ACC112 (cell line): Measurements from ENCODE around the gene DMAC1.
A peak's percentile ranks its signal among the peaks of the same experiment; 100 is the strongest.

Experiments used
- H2AFZ ChIP-seq: fragments of 200-600 bp; sonication (generic); one replicate; pipeline ENCODE4 v1.6.0; 2017; ENCODE audit warnings: antibody characterized with exemption, low read length; ENCODE audit not compliant: unreplicated experiment
- H3K27ac ChIP-seq: fragments of 200-600 bp; sonication (generic); 2 replicates; pipeline ENCODE4 v1.5.1; 2014; ENCODE audit warnings: low read depth, mild to moderate bottlenecking, antibody characterized with exemption, low read length, moderate library complexity
- H3K27me3 ChIP-seq: fragments of 200-600 bp; sonication (generic); 2 replicates; pipeline ENCODE4 v1.6.1; 2014; ENCODE audit warnings: mild to moderate bottlenecking, antibody characterized with exemption, low read length, moderate library complexity, mixed read lengths; ENCODE audit not compliant: insufficient read depth
- H3K36me3 ChIP-seq: fragments of 200-600 bp; sonication (generic); 2 replicates; pipeline ENCODE4 v1.6.1; 2016; ENCODE audit warnings: mild to moderate bottlenecking, antibody characterized with exemption, low read length, moderate library complexity, mixed read lengths; ENCODE audit not compliant: insufficient read depth
- H3K4me1 ChIP-seq: fragments of 200-600 bp; sonication (generic); one replicate; pipeline ENCODE4 v1.6.1; 2016; ENCODE audit warnings: low read length, mixed read lengths; ENCODE audit not compliant: insufficient read depth, unreplicated experiment, control insufficient read depth
- H3K4me3 ChIP-seq: fragments of 200-600 bp; sonication (generic); 2 replicates; pipeline ENCODE4 v1.5.1; 2014; ENCODE audit warnings: mild to moderate bottlenecking, low read depth, low read length
- H3K79me2 ChIP-seq: fragments of 200-600 bp; sonication (generic); one replicate; pipeline ENCODE4 v1.6.0; 2016; ENCODE audit warnings: low read length; ENCODE audit not compliant: control insufficient read depth, unreplicated experiment, insufficient read depth

Gene DMAC1, protein sequence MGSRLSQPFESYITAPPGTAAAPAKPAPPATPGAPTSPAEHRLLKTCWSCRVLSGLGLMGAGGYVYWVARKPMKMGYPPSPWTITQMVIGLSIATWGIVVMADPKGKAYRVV

DNA sequence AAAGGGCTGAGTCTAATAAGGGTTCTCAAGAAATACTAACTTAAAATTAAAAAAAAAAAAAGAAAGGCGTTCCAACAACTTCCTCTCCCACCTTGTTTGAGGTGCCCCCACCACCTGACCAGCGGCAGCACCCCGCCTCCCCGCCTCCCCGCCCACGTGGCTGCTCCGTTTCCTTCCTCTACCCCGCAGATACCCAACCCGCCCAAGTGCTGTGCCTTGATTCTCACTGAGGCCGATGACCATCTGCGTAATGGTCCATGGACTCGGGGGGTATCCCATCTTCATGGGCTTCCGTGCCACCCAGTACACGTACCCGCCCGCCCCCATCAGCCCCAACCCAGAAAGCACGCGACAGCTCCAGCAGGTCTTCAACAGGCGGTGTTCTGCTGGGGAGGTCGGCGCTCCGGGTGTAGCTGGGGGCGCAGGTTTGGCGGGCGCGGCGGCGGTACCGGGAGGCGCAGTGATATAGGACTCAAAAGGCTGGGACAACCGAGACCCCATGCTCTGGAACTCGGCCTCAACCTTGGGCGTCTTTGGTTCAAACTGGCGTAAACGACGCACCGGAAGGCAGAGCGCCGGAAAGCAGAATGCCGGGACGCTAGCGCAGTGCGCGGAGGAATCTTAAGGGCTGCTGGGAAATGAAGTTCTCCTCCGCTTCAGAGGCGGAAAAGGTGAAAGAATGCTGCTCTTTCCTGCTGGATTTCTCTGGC is at the start of gene DMAC1:
DMAC1 (minus strand) TSS at position 545 of the 710 bp plus-strand sequence; CDS start at position 501, 44 bp downstream.
- no peaks in the 10 kb centered on the region for H3K27me3 ChIP-seq
- H3K27ac ChIP-seq, result peak within 1 kb of the TSS; percentile 36; the same call in 1 of the 2 replicates
- peak within 1 kb of the TSS; percentile 94 for H2AFZ ChIP-seq
- peaks cover 16% of the 10 kb centered on the region for H3K36me3 ChIP-seq
- H3K79me2 ChIP-seq, result peaks cover 17% of the 10 kb centered on the region
- peaks cover 12% of the 10 kb centered on the region for H3K4me1 ChIP-seq
- peak within 1 kb of the TSS; percentile 93 for H3K4me3 ChIP-seq

DNA sequence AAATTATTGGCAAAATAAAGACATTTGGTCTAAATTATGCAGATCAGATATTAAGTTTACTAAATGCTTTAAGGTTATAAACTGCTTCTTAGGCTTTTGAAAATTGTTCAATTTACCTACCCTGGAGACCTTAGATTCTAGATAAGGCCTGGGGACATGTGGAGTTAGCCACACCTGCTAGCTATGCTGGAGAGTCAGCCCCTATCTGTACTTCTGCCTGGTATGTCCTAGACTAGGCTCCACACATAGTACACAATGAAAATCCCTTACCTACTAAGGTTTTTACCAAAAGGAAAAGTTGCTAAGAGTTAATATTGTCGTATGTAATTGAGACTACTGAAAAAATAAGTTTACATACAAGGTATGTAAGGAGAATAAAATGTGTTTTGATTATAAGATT is 49.8 kb upstream of the DMAC1 start:
- Histone ChIP-seq H3K4me1 (no peaks in the 10 kb centered on the region), H3K27ac (no peak overlapping the region), H3K27me3 (no peaks in the 10 kb centered on the region), H2AFZ (no peak overlapping the region), H3K79me2 (no peaks in the 10 kb centered on the region), H3K4me3 (no peak overlapping the region), H3K36me3 (no peaks in the 10 kb centered on the region)

DNA sequence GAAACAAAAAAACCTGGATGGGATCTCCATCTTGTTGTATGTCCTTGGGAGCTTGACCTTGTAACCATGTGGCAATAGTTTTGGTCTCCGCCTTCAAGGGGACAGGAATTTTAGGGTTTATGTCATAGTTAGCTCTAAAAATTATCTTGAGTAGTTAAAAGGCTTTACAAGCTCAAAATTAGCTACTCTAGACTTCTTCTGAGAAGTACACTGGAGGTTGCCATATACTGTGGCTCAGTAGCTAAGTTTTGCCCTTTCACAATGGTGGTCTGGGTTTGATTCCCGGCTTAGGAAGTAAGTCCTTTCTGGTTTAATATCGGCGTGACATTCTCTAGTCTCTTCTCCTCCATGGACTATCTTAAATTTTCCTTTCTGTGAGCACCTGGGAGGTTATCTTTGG is 48.9 kb upstream of the DMAC1 start:
- no peak overlapping the region for H2AFZ ChIP-seq
- H3K4me1 ChIP-seq, result no peaks in the 10 kb centered on the region
- H3K36me3 ChIP-seq, result no peaks in the 10 kb centered on the region
- H3K79me2 ChIP-seq, result no peaks in the 10 kb centered on the region
- H3K27ac ChIP-seq, result no peak overlapping the region
- no peaks in the 10 kb centered on the region for H3K27me3 ChIP-seq
- no peak overlapping the region for H3K4me3 ChIP-seq

DNA sequence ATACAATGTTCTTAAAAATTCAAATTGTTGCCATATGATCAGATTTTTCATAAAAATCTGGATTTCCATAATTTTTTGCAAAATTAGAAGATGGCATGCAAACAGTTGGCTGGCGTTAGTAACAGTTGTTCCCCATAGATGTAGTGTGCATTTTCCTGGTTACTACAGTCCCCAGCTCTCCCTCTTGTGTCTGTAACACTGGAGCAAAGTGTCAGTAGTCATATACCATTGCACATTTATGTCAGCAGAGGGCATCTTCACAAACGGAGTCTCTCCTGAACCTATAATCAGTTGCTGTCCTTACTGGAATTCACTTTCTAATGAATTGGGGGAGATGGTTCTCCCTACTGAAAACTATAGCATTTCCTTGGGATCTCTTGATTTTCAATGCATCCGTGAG is 44.7 kb upstream of the DMAC1 start:
- no peak overlapping the region for H3K4me3 ChIP-seq
- no peak overlapping the region for H2AFZ ChIP-seq
- no peak overlapping the region for H3K27ac ChIP-seq
- no peaks in the 10 kb centered on the region for H3K27me3 ChIP-seq
- no peaks in the 10 kb centered on the region for H3K36me3 ChIP-seq
- H3K79me2 ChIP-seq, result no peaks in the 10 kb centered on the region
- H3K4me1 ChIP-seq, result no peaks in the 10 kb centered on the region

DNA sequence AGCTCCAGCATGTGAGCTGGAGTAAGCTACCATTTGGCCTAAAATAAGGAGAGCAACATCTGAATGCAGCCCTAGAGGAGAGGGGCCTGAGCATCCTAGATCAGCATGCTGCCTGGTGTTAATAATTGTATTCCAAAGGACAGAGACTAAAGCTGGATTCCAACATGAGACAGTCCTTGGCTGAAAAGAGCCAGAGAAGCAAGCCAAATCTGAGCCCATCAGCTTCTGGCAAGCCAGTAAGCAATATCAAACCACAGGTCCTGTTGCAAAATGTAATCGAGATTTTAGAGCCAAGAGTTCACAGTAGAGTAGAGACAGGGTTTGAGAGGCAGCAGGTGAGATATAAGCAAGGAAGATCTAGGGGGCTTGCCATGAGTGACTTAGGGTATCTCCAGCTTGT is 42.3 kb upstream of the DMAC1 start:
- Histone ChIP-seq H3K79me2 (no peaks in the 10 kb centered on the region), H2AFZ (no peak overlapping the region), H3K4me3 (no peak overlapping the region), H3K4me1 (no peaks in the 10 kb centered on the region), H3K36me3 (no peaks in the 10 kb centered on the region), H3K27me3 (no peaks in the 10 kb centered on the region), H3K27ac (no peak overlapping the region)

DNA sequence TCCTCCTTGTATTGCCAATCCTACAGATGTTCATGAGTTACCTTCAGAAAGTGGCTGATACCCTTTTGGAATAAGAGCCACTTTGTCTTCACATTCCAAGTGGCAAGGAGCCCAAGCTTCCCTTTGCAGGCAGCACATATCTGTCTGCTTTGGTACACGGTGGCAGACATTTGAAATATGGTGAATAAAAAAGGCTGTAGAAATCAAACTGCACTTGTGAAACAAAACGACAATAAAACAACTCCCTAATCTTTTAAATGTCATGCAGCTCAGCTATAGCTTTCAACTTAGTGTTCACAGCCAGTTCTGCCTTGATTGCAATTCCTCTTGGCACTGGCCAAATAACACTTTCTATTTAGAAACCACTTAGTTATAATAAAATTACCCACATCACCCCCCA is 35.0 kb upstream of the DMAC1 start:
- no peak overlapping the region for H3K4me3 ChIP-seq
- no peaks in the 10 kb centered on the region for H3K4me1 ChIP-seq
- no peaks in the 10 kb centered on the region for H3K79me2 ChIP-seq
- no peaks in the 10 kb centered on the region for H3K36me3 ChIP-seq
- no peak overlapping the region for H2AFZ ChIP-seq
- no peak overlapping the region for H3K27ac ChIP-seq
- H3K27me3 ChIP-seq, result no peaks in the 10 kb centered on the region

DNA sequence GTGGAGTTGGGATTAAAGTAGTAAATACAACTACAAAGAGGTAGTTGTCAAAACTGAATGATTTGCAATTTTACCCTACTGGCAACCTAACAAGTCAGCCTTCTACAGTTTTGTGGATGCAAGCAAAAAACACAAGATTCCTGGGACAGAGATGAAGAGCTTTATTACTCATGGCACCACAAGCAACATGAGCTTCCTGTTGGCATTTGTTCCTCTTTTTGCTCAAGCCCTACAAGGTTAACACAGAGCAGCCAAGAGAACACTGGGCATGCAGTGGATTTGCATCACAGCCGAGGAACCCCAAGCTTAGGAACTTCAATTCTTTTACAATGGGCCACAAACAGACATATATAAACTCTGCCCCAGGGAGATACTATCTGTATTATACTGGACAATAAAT is 28.8 kb upstream of the DMAC1 start:
- Histone ChIP-seq H3K4me3 (no peak overlapping the region), H3K4me1 (no peaks in the 10 kb centered on the region), H3K27me3 (no peaks in the 10 kb centered on the region), H3K27ac (no peak overlapping the region), H2AFZ (no peak overlapping the region), H3K36me3 (no peaks in the 10 kb centered on the region), H3K79me2 (no peaks in the 10 kb centered on the region)

DNA sequence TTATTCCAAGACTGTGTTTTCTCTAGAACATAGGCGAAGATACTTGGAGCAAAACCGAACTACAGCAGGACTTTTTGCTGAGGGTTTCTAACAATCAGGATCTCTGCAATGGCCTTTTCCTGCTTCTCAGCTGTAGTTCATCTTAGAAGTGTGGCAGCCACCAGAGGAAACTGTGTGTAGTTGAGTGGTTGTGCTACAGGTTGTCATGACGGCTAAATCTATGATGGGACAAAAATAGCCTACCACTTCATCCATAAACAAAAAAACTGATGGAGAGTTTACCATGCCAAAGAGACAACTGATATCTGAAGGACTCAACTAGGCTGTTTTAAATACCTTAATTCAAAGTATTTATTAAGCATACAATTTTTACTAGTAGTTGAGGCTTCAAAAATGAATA is 28.2 kb upstream of the DMAC1 start:
- no peaks in the 10 kb centered on the region for H3K27me3 ChIP-seq
- H3K4me1 ChIP-seq, result no peaks in the 10 kb centered on the region
- H3K27ac ChIP-seq, result no peak overlapping the region
- no peak overlapping the region for H2AFZ ChIP-seq
- no peak overlapping the region for H3K4me3 ChIP-seq
- no peaks in the 10 kb centered on the region for H3K36me3 ChIP-seq
- no peaks in the 10 kb centered on the region for H3K79me2 ChIP-seq

DNA sequence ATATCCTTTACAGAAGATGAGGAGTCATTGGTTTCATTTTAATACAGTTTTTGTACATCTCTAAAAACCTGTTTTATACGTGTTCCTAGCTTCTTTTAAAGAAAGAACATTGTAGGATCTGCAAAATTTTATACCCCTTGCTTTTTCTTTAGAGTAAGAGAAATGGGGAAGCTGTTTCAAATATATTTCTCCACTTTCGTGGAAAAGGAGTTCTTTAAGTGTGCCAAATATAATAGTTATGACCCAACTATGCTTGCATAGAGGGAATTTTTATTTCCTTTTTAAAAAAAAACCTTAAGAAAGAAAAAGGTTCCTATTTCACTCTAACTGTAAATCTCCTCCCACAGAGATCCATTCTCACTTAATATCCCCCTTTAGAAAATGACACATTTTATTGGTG is 27.5 kb upstream of the DMAC1 start:
- Histone ChIP-seq H3K27ac (no peak overlapping the region), H3K4me3 (no peak overlapping the region), H3K36me3 (no peaks in the 10 kb centered on the region)

DNA sequence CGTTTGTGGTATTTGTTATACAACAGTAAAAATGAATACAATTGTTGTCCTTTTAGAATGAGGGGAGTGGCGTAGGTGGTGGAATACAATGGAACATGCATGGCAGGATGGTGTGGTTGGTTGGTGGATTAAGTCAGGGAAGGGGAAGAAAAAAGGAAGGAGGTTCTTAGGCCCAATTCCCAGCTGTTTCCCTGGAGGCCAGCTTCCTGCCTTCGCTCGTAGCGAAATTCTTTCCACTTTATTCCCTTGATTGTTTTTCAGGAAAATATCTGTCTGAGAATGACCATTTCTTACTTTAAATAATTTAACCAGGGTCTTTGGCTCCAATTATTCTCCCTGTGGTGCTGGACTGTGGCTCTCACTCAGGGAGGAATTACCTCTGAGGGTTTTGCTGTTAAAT is 24.1 kb upstream of the DMAC1 start:
- Histone ChIP-seq H3K27me3 (no peaks in the 10 kb centered on the region), H3K4me1 (no peaks in the 10 kb centered on the region), H3K79me2 (no peaks in the 10 kb centered on the region), H3K36me3 (no peaks in the 10 kb centered on the region), H2AFZ (no peak overlapping the region), H3K4me3 (no peak overlapping the region), H3K27ac (no peak overlapping the region)

More for the DNA sequence above, 27.5 kb upstream of the DMAC1 start:
- Histone ChIP-seq H3K27me3 (no peaks in the 10 kb centered on the region), H3K4me1 (no peaks in the 10 kb centered on the region), H2AFZ (no peak overlapping the region), H3K79me2 (no peaks in the 10 kb centered on the region)

DNA sequence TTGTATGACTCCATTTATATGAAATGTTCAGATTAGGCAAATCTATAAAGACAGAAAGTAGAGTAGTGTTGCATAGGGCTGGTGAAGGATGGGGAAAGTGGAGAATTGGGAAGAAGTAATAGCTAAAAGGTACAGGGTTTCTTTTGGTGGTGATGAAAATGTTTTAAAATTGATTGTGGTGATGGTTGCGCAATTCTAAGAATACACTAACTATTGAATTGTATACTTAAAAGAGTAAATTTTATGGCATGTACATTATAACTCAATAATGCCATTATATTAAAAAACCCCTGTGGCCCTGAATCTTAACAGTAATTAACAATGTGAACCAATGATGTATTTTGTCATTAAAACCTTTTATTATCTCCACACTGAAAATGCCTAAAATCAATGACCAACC is 20.4 kb upstream of the DMAC1 start:
- H3K4me3 ChIP-seq, result no peak overlapping the region
- H3K79me2 ChIP-seq, result no peaks in the 10 kb centered on the region
- H3K27me3 ChIP-seq, result no peaks in the 10 kb centered on the region
- no peaks in the 10 kb centered on the region for H3K4me1 ChIP-seq
- H3K27ac ChIP-seq, result no peak overlapping the region
- H2AFZ ChIP-seq, result no peak overlapping the region
- H3K36me3 ChIP-seq, result no peaks in the 10 kb centered on the region
